Neural cell (in vitro differentiated cells): ENCODE data around the gene SUSD6. TPM values are rescaled to one million over a fixed set of nuclear protein-coding genes. Genes with fewer than 3 reads are reported as not detected.

ENCODE experiments used
- H2AFZ ChIP-seq: fragments of 200-600, 300-800 bp; sonication (generic), shearing (Covaris generic); 2 replicates; pipeline ENCODE4 v1.6.0; 2014; ENCODE audit warnings: low read depth, mild to moderate bottlenecking, antibody characterized with exemption, low read length, moderate library complexity
- H3F3A ChIP-seq: fragments of 200-600 bp; shearing (Covaris generic); 2 replicates; pipeline ENCODE4 v1.6.1; 2016; ENCODE audit warnings: mild to moderate bottlenecking, moderate library complexity, mixed read lengths, antibody characterized with exemption, low read length; ENCODE audit not compliant: insufficient read depth, poor library complexity, severe bottlenecking
- H3K27ac ChIP-seq: fragments of 200-600, 300-800 bp; sonication (generic), shearing (Covaris generic); 2 replicates; pipeline ENCODE4 v1.5.1; 2014; ENCODE audit warnings: mild to moderate bottlenecking, low read length, moderate library complexity
- H3K27me3 ChIP-seq: fragments of 300-800, 200-600 bp; sonication (generic), shearing (Covaris generic); 2 replicates; pipeline ENCODE4 v1.6.0; 2014; ENCODE audit warnings: mild to moderate bottlenecking, low read depth, low read length, moderate library complexity; ENCODE audit not compliant: insufficient read depth
- H3K36me3 ChIP-seq: fragments of 300-800, 200-600 bp; sonication (generic), shearing (Covaris generic); 2 replicates; pipeline ENCODE4 v1.5.1; 2014; ENCODE audit warnings: mild to moderate bottlenecking, antibody characterized with exemption, low read length, moderate library complexity; ENCODE audit not compliant: insufficient read depth
- H3K4me2 ChIP-seq: fragments of 300-800, 200-600 bp; sonication (generic), shearing (Covaris generic); 2 replicates; pipeline ENCODE4 v1.6.0; 2014; ENCODE audit warnings: mild to moderate bottlenecking, low read length
- H3K4me3 ChIP-seq: fragments of 300-800, 200-600 bp; sonication (generic), shearing (Covaris generic); 2 replicates; pipeline ENCODE4 v1.5.1; 2014; ENCODE audit warnings: mild to moderate bottlenecking, low read length, moderate library complexity
- H3K79me2 ChIP-seq: fragments of 200-600 bp; shearing (Covaris generic); replicated peaks from 2 replicates; pipeline ENCODE4 v1.6.0; 2014; ENCODE audit warnings: mild to moderate bottlenecking, low read length, moderate library complexity; ENCODE audit not compliant: insufficient read depth
- H3K9ac ChIP-seq: fragments of 300-800, 200-600 bp; sonication (generic), shearing (Covaris generic); 2 replicates; pipeline ENCODE4 v1.6.1; 2016; ENCODE audit warnings: mild to moderate bottlenecking, low read length, mixed read lengths
- H3K9me2 ChIP-seq: fragments of 200-600 bp; shearing (Covaris generic); 2 replicates; pipeline ENCODE4 v1.6.1; 2016; ENCODE audit warnings: mild to moderate bottlenecking, low read length, mixed read lengths; ENCODE audit not compliant: insufficient read depth
- H3K9me3 ChIP-seq: fragments of 200-600, 300-800 bp; sonication (generic), shearing (Covaris generic); 2 replicates; pipeline ENCODE4 v1.6.1; 2016; ENCODE audit warnings: mild to moderate bottlenecking, mixed run types, low read length, moderate library complexity, mixed read lengths
- H4K20me1 ChIP-seq: fragments of 200-600 bp; shearing (Covaris generic); 2 replicates; pipeline ENCODE4 v1.6.1; 2016; ENCODE audit warnings: mild to moderate bottlenecking, mixed run types; ENCODE audit not compliant: insufficient read depth
- EP300 ChIP-seq: fragments of 450-650 bp; conservative IDR thresholded peaks from 2 replicates; pipeline ENCODE4 v1.6.1; 2014; ENCODE audit warnings: antibody characterized with exemption, mild to moderate bottlenecking, moderate library complexity; ENCODE audit not compliant: poor library complexity, severe bottlenecking
- EZH2 ChIP-seq: fragments of 200-600, 300-800 bp; shearing (Covaris generic), sonication (generic); IDR thresholded peaks from 2 replicates; pipeline ENCODE4 v1.6.1; 2014; ENCODE audit warnings: antibody characterized with exemption, low read length, borderline replicate concordance, mild to moderate bottlenecking; ENCODE audit not compliant: insufficient read depth, poor library complexity, severe bottlenecking
- MXI1 ChIP-seq: fragments of 450-650 bp; conservative IDR thresholded peaks from 2 replicates; pipeline ENCODE4 v1.6.1; 2014; ENCODE audit warnings: antibody characterized with exemption, mild to moderate bottlenecking; ENCODE audit not compliant: poor library complexity, severe bottlenecking
- POLR2AphosphoS5 ChIP-seq: IDR thresholded peaks from 2 replicates; pipeline ENCODE4 v1.6.1; 2012
- RAD21 ChIP-seq: fragments of 450-650 bp; conservative IDR thresholded peaks from 2 replicates; pipeline ENCODE4 v1.6.1; 2014; ENCODE audit warnings: antibody characterized with exemption, mild to moderate bottlenecking, moderate library complexity
- SMC3 ChIP-seq: fragments of 450-650 bp; conservative IDR thresholded peaks from 2 replicates; pipeline ENCODE4 v1.6.1; 2014; ENCODE audit warnings: antibody characterized with exemption, mild to moderate bottlenecking, moderate library complexity; ENCODE audit not compliant: poor library complexity
- TAF1 ChIP-seq: IDR thresholded peaks from 2 replicates; pipeline ENCODE4 v1.6.1; 2012; ENCODE audit warnings: low read depth
- polyA plus RNA-seq: library from polyadenylated mRNA; depleted of rRNA; stranded (reverse); fragments of >200 nt; gene quantifications from 2 replicates; pipeline ENCODE4 v1.2.3, GENCODE V29; 2014
- TF ChIP-seq, protein P1 (sequence below): fragments of 450-650 bp; IDR thresholded peaks from 2 replicates; pipeline ENCODE4 v1.5.1; 2014; ENCODE audit warnings: antibody characterized with exemption, mild to moderate bottlenecking, moderate library complexity; ENCODE audit not compliant: poor library complexity, severe bottlenecking
- TF ChIP-seq, protein P2 (sequence below): IDR thresholded peaks from 2 replicates; pipeline ENCODE4 v1.6.1; 2012; ENCODE audit warnings: borderline replicate concordance

The SUSD6 gene
- polyA plus RNA-seq, 1 donor from 2014 or later: 5.1 TPM

- H4K20me1 ChIP-seq: no peaks in the 10 kb centered on the region
- TF ChIP-seq EP300: no peak
- TF ChIP-seq, protein P1, sequence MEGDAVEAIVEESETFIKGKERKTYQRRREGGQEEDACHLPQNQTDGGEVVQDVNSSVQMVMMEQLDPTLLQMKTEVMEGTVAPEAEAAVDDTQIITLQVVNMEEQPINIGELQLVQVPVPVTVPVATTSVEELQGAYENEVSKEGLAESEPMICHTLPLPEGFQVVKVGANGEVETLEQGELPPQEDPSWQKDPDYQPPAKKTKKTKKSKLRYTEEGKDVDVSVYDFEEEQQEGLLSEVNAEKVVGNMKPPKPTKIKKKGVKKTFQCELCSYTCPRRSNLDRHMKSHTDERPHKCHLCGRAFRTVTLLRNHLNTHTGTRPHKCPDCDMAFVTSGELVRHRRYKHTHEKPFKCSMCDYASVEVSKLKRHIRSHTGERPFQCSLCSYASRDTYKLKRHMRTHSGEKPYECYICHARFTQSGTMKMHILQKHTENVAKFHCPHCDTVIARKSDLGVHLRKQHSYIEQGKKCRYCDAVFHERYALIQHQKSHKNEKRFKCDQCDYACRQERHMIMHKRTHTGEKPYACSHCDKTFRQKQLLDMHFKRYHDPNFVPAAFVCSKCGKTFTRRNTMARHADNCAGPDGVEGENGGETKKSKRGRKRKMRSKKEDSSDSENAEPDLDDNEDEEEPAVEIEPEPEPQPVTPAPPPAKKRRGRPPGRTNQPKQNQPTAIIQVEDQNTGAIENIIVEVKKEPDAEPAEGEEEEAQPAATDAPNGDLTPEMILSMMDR: no peak
- H2AFZ ChIP-seq: no peak overlapping the region
Measured at GRCh38 chr14:69711881-69712560, 100.6 kb downstream of the SUSD6 start.

DNA sequence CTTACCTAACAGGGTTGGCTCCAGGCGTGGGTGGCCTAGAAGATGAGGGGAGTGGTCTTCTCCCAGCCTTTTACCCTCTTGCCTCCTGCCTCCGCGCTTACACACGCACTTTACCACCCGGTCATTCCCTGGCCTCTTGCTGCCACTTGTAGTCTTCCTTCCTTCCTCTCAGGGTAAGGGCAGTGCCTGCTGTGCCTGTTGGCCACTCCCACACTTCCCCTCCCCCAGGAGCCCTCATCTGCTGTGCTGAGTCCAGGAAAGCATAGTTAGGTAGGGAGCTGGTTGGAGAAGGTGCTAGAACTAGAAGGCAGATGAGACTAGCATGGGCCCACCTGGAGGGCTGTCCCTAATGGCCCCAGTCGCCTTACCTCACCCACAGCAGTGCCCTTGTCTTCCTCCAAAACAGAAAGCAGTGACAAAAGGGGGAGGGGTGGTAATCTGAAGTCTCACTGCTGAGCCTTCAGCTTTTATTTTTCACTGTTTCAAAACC lies 101.2 kb downstream of the SUSD6 start:
- H3K4me3 ChIP-seq: peak overlapping the region; percentile 23
- peak overlapping the region; percentile 72 for H3K27ac ChIP-seq
- H3K9me2 ChIP-seq: no peaks in the 10 kb centered on the region
- peak overlapping the region; percentile 48 for H3K9ac ChIP-seq
- H3K27me3 ChIP-seq: no peaks in the 10 kb centered on the region
- H2AFZ ChIP-seq: no peak overlapping the region
- TF ChIP-seq EZH2 (no peak), TAF1 (no peak), MXI1 (no peak), EP300 (no peak), POLR2AphosphoS5 (no peak), RAD21 (no peak), SMC3 (no peak)
- TF ChIP-seq, protein P1: no peak
- TF ChIP-seq, protein P2, sequence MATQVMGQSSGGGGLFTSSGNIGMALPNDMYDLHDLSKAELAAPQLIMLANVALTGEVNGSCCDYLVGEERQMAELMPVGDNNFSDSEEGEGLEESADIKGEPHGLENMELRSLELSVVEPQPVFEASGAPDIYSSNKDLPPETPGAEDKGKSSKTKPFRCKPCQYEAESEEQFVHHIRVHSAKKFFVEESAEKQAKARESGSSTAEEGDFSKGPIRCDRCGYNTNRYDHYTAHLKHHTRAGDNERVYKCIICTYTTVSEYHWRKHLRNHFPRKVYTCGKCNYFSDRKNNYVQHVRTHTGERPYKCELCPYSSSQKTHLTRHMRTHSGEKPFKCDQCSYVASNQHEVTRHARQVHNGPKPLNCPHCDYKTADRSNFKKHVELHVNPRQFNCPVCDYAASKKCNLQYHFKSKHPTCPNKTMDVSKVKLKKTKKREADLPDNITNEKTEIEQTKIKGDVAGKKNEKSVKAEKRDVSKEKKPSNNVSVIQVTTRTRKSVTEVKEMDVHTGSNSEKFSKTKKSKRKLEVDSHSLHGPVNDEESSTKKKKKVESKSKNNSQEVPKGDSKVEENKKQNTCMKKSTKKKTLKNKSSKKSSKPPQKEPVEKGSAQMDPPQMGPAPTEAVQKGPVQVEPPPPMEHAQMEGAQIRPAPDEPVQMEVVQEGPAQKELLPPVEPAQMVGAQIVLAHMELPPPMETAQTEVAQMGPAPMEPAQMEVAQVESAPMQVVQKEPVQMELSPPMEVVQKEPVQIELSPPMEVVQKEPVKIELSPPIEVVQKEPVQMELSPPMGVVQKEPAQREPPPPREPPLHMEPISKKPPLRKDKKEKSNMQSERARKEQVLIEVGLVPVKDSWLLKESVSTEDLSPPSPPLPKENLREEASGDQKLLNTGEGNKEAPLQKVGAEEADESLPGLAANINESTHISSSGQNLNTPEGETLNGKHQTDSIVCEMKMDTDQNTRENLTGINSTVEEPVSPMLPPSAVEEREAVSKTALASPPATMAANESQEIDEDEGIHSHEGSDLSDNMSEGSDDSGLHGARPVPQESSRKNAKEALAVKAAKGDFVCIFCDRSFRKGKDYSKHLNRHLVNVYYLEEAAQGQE: no peak
- H3F3A ChIP-seq: no peaks in the 10 kb centered on the region
- H3K79me2 ChIP-seq: no peaks in the 10 kb centered on the region
- H3K4me2 ChIP-seq: no peak overlapping the region
- no peaks in the 10 kb centered on the region for H3K9me3 ChIP-seq
- H3K36me3 ChIP-seq: peaks cover 4% of the 10 kb centered on the region
- H4K20me1 ChIP-seq: no peaks in the 10 kb centered on the region

More at GRCh38 chr14:69711881-69712560, 100.6 kb downstream of the SUSD6 start:
- Histone ChIP-seq H3F3A (no peaks in the 10 kb centered on the region), H3K9me2 (no peaks in the 10 kb centered on the region), H3K79me2 (no peaks in the 10 kb centered on the region), H3K4me3 (no peak overlapping the region), H3K36me3 (peaks cover 4% of the 10 kb centered on the region), H3K9ac (no peak overlapping the region), H3K27me3 (no peaks in the 10 kb centered on the region), H3K4me2 (no peak overlapping the region), H3K9me3 (no peaks in the 10 kb centered on the region), H3K27ac (peak overlapping the region; percentile 72)
